ENCODE results near the gene TGM6. TPM values are rescaled to one million over a fixed set of nuclear protein-coding genes. Genes with fewer than 3 reads are reported as not detected.

Gene TGM6
- total RNA-seq, 1 donor from 2014 or later = not detected

DNA sequence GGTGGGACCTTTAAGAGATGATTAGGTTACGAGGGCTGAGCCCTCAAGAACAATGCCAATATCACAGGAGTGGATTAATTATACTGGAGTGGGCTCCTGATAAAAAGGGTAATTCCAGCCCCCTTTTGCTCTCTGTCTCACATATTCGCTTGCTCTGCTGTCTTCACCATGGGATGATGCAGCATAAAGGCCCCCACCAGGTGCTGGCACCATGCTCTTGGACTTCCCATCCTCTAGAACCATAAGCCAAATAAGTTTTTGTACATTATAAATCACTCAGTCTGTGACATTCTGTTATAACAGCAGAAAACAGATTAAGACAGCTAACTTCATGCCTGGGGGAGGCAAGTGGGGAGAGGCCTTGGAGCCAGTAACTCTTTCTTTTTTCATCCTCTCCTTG is 99.7 kb downstream of the TGM6 start:
- no peaks in the 10 kb centered on the region for H3K27me3 Mint-ChIP-seq (ENCODE audit: low read depth)
- H3K9me3 Mint-ChIP-seq = peaks cover 10% of the 10 kb centered on the region
- no peak for TF ChIP-seq CTCF (IDR thresholded peaks at IDR 0.05; ENCODE audit: unreplicated experiment)
- H3K4me3 Mint-ChIP-seq = no peak overlapping the region
- peaks cover 50% of the 10 kb centered on the region for H3K36me3 Mint-ChIP-seq
- no peak overlapping the region for H3K27ac Mint-ChIP-seq
- no peaks in the 10 kb centered on the region for H3K4me1 Mint-ChIP-seq
- DNase-seq (ENCODE audit: low spot score in 2 of 2, unreplicated experiment in 2 of 2) = no peak

Other genes with a start within 250 kb of the TGM6 start
- 0.11 to 0.24 TPM (median 0.13 TPM) in 3 replicates for gene TGM3, start 84.9 kb upstream of the TGM6 start, total RNA-seq
- gene SNRPB, start 89.9 kb downstream of the TGM6 start, total RNA-seq = 144 to 155 TPM (median 146 TPM) in 3 replicates
- gene ZNF343, start 128.0 kb downstream of the TGM6 start, total RNA-seq = 12.0 to 17.3 TPM (median 14.4 TPM) in 3 replicates
- 0.07 to 0.11 TPM (median 0.09 TPM) in 3 replicates for gene TMC2, start 155.7 kb downstream of the TGM6 start, total RNA-seq

Data from mesothelial cell of epicardium (in vitro differentiated cells).